Sigmoid colon (tissue), 4 donors: Measurements from ENCODE around the gene GLYR1.

Experiments used
- CTCF ChIP-seq, 4 experiments: fragments of 450-650 bp in 3 of 4; fragments of 200-600 bp in 1 of 4; IDR thresholded peaks; one replicate each; pipeline ENCODE4 v1.5.1; 2016 to 2019; ENCODE audit warnings: antibody characterized with exemption in 4 of 4, mild to moderate bottlenecking in 3 of 4, moderate library complexity in 2 of 4
- POLR2A ChIP-seq, 2 donors: fragments of 450-650 bp; IDR thresholded peaks; one replicate each; pipeline ENCODE4 v1.6.1; 2016; ENCODE audit warnings: antibody characterized with exemption in 2 of 2, mild to moderate bottlenecking in 2 of 2, moderate library complexity in 2 of 2
- POLR2AphosphoS5 ChIP-seq, 4 donors: sonication (generic); formaldehyde crosslinking; IDR thresholded peaks; one replicate each; pipeline ENCODE4 v1.6.1; 2017; ENCODE audit warnings: antibody characterized with exemption in 4 of 4

- TF ChIP-seq CTCF (IDR thresholded peaks at IDR 0.05), result no peak
- TF ChIP-seq POLR2A (IDR thresholded peaks at IDR 0.05), result no peak
- TF ChIP-seq POLR2AphosphoS5 (IDR thresholded peaks at IDR 0.05), result no peak
These were observed 20.1 kb downstream of the GLYR1 start for GRCh38 chr16:4826980-4827379.
